ENCODE data around the gene SNTG2.

- TF ChIP-seq MAX (IDR thresholded peaks at IDR 0.05), result no peak
- no peak for TF ChIP-seq RAD21 (IDR thresholded peaks at IDR 0.05)
- TF ChIP-seq GABPA (IDR thresholded peaks at IDR 0.05 in 1 of 2, conservative IDR thresholded peaks at IDR 0.05 in 1 of 2), result no peak
- TF ChIP-seq CTCF (IDR thresholded peaks at IDR 0.05; ENCODE audit: low read depth, low read length, missing input control), result no peak
- no peak for TF ChIP-seq ZBTB33 (IDR thresholded peaks at IDR 0.05)
- TF ChIP-seq HNF4A (conservative IDR thresholded peaks at IDR 0.05), result no peak
- no peak for TF ChIP-seq TAF1 (conservative IDR thresholded peaks at IDR 0.05)
- TF ChIP-seq REST (IDR thresholded peaks at IDR 0.05), result no peak
- TF ChIP-seq ATF3 (IDR thresholded peaks at IDR 0.05), result no peak
These were observed 67.2 kb downstream of the SNTG2 start for GRCh38 chr2:1017827-1018226.
